T-helper 1 cell treated with Interleukin-12 subunit alpha and Interleukin-12 subunit beta and Interleukin-4 antibody, amounts not matched to agents 30 ng/mL and 1 ng/mL, for 36 hours (primary cell): Measurements from ENCODE around the gene C16orf95. TPM values are rescaled to one million over a fixed set of nuclear protein-coding genes. Genes with fewer than 3 reads are reported as not detected.

Source experiments
- intact Hi-C: fragments of 100-400 bp; cut with micrococcal nuclease; formaldehyde crosslinking; loops from one replicate; pipeline ENCODE4 v1.15.1; 2024
- total RNA-seq: library from RNA; stranded (reverse); gene quantifications from 2 replicates; pipeline ENCODE4 v1.2.3, GENCODE V29; 2022

C16orf95 gene
- total RNA-seq, 1 donor from 2014 or later = 7.0 TPM

- intact Hi-C loops = no loop called here
Measured at GRCh38 chr16:87333101-87333500, 15.9 kb upstream of the C16orf95 start.

GRCh38 chr16:87332150-87332549 lies 15.0 kb upstream of the C16orf95 start:
- intact Hi-C loops = no loop called here

- intact Hi-C loops = no loop called here
Measured at GRCh38 chr16:87331241-87331801, 14.1 kb upstream of the C16orf95 start.

DNA sequence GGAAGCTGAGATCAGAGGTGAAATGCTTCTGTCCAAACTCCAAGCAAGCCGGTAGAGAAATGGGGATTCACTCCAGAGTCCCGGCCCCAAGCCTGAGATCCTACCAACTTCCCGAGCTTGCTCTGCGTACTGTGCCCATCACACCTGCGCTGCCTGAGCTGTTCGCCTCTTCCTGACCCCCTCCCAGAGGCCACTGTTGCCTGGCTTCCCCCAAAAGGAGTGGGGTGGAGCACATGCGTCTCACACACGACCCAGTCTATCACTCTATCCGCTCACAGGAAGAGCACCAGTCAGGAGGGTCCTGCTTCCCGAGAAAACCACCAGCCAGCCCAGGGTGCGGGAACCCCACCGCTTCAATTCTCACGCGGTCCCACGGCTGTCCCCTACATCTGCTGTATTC lies 13.5 kb upstream of the C16orf95 start:
- intact Hi-C loops = no loop called here

GRCh38 chr16:87330257-87330624 lies 13.0 kb upstream of the C16orf95 start:
- intact Hi-C loops = no loop called here

DNA sequence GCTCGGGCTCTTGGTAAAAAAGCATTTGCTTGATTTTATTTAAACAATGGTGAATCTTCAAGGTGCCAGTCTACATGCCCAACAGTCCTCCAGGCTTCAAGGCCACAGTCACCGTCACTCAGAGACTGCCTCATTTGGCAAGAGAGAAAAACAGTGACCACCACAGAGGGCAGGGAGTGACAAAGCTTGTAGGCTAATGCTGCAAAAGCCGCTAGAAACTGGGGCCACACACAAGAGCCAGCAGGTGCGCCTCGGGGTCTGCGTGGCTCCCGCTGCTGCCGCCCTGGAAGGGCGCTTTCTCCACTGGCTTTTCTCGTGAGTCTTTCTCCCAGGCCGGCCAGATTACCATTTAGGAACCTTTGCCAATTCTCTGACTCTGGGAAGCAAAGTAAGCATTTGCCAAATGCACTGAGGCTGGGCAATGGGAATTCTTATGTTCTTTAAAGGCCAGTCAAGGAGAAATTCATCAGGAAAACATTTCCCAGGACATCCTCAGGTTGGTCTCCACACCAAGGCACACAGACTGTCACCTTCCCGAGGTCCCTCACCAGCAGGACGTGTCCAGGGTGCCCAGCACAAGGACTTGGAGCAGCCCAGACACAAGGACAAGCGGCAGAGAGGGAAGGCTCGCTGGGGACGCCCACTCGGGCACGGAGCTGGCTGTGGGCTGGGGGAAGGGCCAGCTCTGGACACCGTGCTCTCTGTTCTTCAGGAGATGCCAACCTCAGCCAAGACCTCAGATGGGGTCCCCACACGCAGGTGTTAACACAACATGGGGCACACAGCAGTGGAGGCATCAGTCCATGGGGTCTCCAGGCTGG lies 12.5 kb upstream of the C16orf95 start:
- intact Hi-C loops = no loop called here

GRCh38 chr16:87328846-87329245 lies 11.7 kb upstream of the C16orf95 start:
- intact Hi-C loops = no loop called here

DNA sequence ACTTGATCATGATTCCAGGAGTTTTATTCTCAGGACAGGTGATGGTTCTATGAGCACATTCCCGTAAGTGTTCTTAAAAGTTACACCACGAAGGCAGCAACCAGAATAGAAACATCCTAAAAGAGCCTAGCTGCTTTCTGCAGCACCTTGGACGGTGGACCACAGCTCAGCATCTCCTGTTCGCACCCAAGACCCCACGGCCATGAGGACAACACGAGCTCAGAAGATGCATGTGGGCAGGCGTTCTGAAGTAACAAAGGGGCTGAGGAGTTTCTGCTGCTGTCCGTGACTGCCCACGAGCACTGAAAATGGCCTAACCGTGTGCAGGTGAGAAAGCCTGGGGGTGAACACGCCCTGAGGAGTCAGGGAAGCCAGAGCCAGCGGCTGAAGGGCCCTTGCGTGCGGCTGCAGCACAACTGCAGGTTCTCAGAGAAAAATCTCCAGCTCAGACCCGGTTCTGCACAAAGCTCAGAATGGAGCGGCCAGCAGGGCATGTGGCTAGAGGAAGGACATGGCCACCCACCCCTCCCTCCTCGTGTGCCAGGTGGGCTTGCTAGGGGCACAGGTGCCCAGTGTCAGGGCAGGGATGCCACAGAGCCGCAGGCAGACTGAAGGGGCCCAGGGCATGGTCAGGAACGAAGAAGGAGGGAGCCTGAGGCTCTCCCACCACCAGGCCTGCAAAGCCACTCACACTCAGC lies 10.8 kb upstream of the C16orf95 start:
- intact Hi-C loops = no loop called here

DNA sequence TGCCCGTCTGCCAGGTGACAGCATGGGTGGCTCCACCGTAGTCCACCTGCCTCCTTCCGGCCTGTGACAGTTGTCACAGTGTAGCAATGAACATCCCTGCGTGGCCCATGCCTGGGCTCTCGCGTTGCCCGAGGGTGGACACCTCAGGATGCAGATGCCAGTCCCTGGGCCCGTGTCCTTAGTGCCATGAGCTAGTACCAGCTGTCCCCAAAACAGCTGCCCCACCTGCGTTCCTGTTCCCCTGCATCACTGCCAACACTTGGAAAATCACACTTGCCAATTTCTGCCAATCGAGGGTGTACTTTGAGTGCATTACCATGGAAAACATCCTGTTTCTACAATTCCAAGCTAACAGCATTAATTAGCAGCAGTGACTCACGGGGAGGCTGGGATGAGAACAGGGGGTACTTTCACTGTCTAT lies 9.0 kb upstream of the C16orf95 start:
- intact Hi-C loops = no loop called here

DNA sequence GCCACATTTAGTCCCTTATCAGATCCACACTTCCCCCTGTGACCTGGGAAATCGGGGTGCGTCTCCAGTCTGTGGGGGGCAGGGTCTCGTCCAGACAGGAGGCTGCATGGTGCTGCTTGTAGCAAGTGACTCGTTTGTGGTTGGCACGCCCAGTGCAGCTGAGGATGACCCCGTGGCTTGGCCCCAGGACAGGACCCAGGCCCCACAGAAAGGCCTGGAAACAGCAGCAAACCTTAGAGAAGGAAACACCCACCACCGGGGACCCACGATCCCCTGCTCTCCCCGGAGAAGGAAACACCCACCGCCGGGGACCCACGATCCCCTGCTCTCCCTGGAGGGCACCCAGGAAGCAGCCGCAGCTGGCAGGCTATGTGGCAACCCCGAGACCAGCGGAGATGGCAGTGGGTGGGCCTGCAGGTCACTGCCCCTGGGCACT lies 8.2 kb upstream of the C16orf95 start:
- intact Hi-C loops = loop anchor here (1.0 to 2.0 kb wide), 2 partner anchors 8 to 311 kb away; partner anchors contain the start of gene C16orf95

GRCh38 chr16:87324411-87325275 lies 7.5 kb upstream of the C16orf95 start:
- intact Hi-C loops = loop anchor here (1.0 to 2.0 kb wide), 3 partner anchors 7 to 312 kb away; partner anchors contain the start of gene C16orf95

DNA sequence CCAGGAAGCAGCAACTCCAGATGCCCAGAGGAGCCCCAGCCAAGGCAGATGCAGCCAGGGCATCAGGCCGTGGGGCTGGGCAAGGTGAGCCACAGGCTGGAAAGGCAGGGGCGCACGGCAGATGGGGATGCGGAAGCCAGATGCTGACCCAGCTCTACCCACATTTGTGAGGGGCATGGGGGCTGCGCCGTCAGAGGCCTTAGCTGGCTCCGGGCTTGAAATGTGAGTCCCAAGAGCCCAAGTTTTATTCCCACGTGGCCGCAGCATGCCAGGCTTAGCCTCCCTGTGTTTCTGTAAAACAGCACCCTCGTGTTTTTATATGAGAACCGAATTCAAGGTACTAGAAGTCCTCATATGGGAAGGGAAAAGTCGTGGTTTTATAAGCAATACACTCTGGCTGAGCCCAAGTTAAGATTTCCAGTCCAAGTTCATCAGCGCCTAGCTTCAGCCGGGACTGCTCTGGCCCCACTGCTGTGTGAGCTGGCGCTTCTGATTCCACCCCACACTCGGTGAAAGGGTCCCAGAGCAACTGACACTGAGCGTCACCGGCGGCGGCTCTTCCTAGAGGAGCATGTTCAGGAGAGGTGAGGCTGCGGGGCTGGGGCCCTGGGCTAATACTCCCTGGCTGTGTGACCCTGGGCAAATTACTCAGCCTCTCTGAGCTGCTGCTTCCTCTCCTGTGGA lies 6.7 kb upstream of the C16orf95 start:
- intact Hi-C loops = loop anchor here (1.0 to 2.0 kb wide), 2 partner anchors 70 to 313 kb away; no protein-coding TSS in a partner anchor

GRCh38 chr16:87322833-87323726 lies 5.9 kb upstream of the C16orf95 start:
- intact Hi-C loops = no loop called here

- intact Hi-C loops = no loop called here
Measured at GRCh38 chr16:87322360-87322759, 5.2 kb upstream of the C16orf95 start.

- intact Hi-C loops = no loop called here
Measured at GRCh38 chr16:87321336-87322107, 4.3 kb upstream of the C16orf95 start.

DNA sequence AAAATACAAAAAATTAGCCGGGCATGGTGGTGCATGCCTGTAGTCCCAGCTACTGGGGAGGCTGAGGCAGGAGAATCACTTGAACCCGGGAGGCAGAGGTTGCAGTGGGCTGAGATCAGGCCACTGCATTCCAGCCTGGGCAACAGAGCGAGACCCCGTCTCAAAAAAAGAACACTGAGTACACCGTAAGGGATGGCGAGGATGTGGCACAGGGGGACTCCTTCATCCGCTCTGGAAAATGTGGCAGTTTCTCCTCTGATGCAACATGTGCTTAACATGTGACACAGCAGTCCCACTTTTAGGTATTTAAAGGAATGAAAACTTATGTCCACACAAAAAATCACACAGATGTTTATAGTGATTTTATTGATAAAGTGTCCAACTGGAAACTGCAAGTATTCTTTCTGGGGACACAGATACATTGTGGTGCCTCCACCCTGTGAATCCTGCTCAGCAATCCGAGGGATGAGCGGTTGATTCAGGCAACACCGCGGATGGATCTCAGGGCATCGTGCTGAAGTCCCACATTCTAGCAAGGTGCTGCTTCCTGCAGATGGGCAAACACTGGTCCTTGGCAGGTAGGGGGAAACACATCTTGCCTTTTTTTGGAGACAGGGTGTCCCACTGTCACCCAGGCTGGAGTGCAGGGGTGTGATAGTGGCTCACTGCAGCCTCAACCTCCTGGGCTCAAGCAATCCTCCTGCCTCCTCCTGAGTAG lies 3.5 kb upstream of the C16orf95 start:
- intact Hi-C loops = no loop called here

DNA sequence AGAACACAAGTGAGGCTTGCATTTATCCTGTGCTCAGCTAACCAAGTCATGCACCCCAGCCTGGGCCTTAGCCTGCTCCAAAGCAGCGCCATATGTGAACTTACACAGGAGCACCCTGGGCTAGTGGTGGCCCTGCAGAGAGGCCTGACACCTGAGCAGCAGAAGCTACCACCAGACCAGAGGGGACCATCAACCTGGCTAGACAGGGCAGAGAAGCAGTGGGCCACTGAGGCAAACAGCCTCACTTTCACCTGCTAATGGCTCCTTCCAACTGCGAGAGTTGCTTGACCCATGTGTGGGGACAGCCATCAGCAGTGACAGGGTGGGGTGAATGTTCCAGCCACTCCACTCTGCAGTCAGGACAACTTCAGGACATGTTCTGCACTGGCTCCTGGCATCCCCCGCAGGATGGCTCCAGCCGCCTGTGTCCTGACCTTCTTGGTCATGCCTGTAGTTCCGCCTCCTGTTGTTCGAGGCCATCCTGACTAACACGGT lies 2.9 kb upstream of the C16orf95 start:
- intact Hi-C loops = loop anchor here (5.0 to 10.0 kb wide), 2 partner anchors 447 to 635 kb away; partner anchors contain the start of genes BANP and KLHDC4

DNA sequence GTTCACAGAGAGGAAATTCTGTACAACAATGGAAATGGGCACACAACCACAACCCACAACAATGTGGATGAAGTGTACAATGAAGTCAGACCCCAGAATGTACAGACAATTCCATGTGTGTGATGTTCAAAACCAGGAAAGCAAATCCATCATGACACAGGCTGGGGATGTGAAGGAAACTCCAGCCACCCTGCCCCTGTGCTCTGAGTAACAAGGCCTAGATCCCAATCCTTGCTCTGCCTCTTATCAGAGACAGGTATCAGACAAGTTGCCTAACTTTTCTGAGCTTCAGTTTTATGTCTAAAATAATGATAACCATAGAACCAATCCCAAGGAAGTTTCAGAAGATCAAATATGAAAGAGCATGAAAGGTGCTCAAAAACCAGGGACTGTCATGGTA lies 1.8 kb upstream of the C16orf95 start:
- intact Hi-C loops = loop anchor here (5.0 to 10.0 kb wide), 2 partner anchors 448 to 636 kb away; partner anchors contain the start of genes BANP and KLHDC4
